ENCODE results near the gene ARHGAP42. TPM values are rescaled to one million over a fixed set of nuclear protein-coding genes. Genes with fewer than 3 reads are reported as not detected.
"Not testable (repeated sequence)": the region's sequence is repeated elsewhere in the genome, so short reads cannot be mapped to it uniquely, and the experiment has no call there.

The ARHGAP42 gene
- total RNA-seq, 1 donor from 2014 or later, result 0.10 TPM

- intact Hi-C loops (cut with micrococcal nuclease), result no loop called here
- Mint-ChIP-seq H3K4me1 (ENCODE audit: low read depth) (no peaks in the 10 kb centered on the region), H3K27ac (no peak overlapping the region), H3K4me3 (no peak overlapping the region), H3K27me3 (ENCODE audit: insufficient read depth) (no peaks in the 10 kb centered on the region), H3K9me3 (no peaks in the 10 kb centered on the region), H3K36me3 (ENCODE audit: low read depth) (no peaks in the 10 kb centered on the region)
- no peak for DNase-seq (ENCODE audit: low spot score)
These were observed 188.4 kb downstream of the ARHGAP42 start for GRCh38 chr11:100875521-100875869.

GRCh38 chr11:100876815-100877520 lies 189.9 kb downstream of the ARHGAP42 start:
- no peak for DNase-seq (ENCODE audit: low spot score)
- H3K27ac Mint-ChIP-seq, result no peak overlapping the region
- H3K27me3 Mint-ChIP-seq (ENCODE audit: insufficient read depth), result no peaks in the 10 kb centered on the region
- H3K36me3 Mint-ChIP-seq (ENCODE audit: low read depth), result no peaks in the 10 kb centered on the region
- H3K9me3 Mint-ChIP-seq, result no peaks in the 10 kb centered on the region
- no peaks in the 10 kb centered on the region for H3K4me1 Mint-ChIP-seq (ENCODE audit: low read depth)
- no peak overlapping the region for H3K4me3 Mint-ChIP-seq
- intact Hi-C loops (cut with micrococcal nuclease), result no loop called here

GRCh38 chr11:100878474-100878873 lies 191.4 kb downstream of the ARHGAP42 start:
- Mint-ChIP-seq H3K4me3 (no peak overlapping the region), H3K27ac (no peak overlapping the region), H3K27me3 (ENCODE audit: insufficient read depth) (no peaks in the 10 kb centered on the region), H3K36me3 (ENCODE audit: low read depth) (no peaks in the 10 kb centered on the region), H3K4me1 (ENCODE audit: low read depth) (no peaks in the 10 kb centered on the region), H3K9me3 (no peaks in the 10 kb centered on the region)
- intact Hi-C loops (cut with micrococcal nuclease), result no loop called here
- no peak for DNase-seq (ENCODE audit: low spot score)

GRCh38 chr11:100882957-100883356 lies 195.9 kb downstream of the ARHGAP42 start:
- DNase-seq (ENCODE audit: low spot score), result no peak
- intact Hi-C loops (cut with micrococcal nuclease), result no loop called here
- Mint-ChIP-seq H3K9me3 (no peaks in the 10 kb centered on the region), H3K27me3 (ENCODE audit: insufficient read depth) (no peaks in the 10 kb centered on the region), H3K36me3 (ENCODE audit: low read depth) (no peaks in the 10 kb centered on the region), H3K4me1 (ENCODE audit: low read depth) (no peaks in the 10 kb centered on the region), H3K27ac (no peak overlapping the region), H3K4me3 (no peak overlapping the region)

- H3K9me3 Mint-ChIP-seq, result no peaks in the 10 kb centered on the region
- no peaks in the 10 kb centered on the region for H3K27me3 Mint-ChIP-seq (ENCODE audit: insufficient read depth)
- no peak overlapping the region for H3K27ac Mint-ChIP-seq
- H3K4me1 Mint-ChIP-seq (ENCODE audit: low read depth), result no peaks in the 10 kb centered on the region
- no peak for DNase-seq (ENCODE audit: low spot score)
- intact Hi-C loops (cut with micrococcal nuclease), result no loop called here
- no peaks in the 10 kb centered on the region for H3K36me3 Mint-ChIP-seq (ENCODE audit: low read depth)
- H3K4me3 Mint-ChIP-seq, result no peak overlapping the region
These were observed 196.7 kb downstream of the ARHGAP42 start for GRCh38 chr11:100883830-100884229.

GRCh38 chr11:100887659-100888058 lies 200.6 kb downstream of the ARHGAP42 start:
- H3K4me1 Mint-ChIP-seq (ENCODE audit: low read depth), result no peaks in the 10 kb centered on the region

GRCh38 chr11:100888836-100889235 lies 201.7 kb downstream of the ARHGAP42 start:
- Mint-ChIP-seq H3K9me3 (no peaks in the 10 kb centered on the region), H3K27ac (no peak overlapping the region), H3K27me3 (ENCODE audit: insufficient read depth) (no peaks in the 10 kb centered on the region), H3K4me3 (no peak overlapping the region), H3K4me1 (ENCODE audit: low read depth) (no peaks in the 10 kb centered on the region), H3K36me3 (ENCODE audit: low read depth) (no peaks in the 10 kb centered on the region)
- intact Hi-C loops (cut with micrococcal nuclease), result no loop called here
- DNase-seq (ENCODE audit: low spot score), result no peak

More at GRCh38 chr11:100887659-100888058, 200.6 kb downstream of the ARHGAP42 start:
- Mint-ChIP-seq H3K9me3 (no peaks in the 10 kb centered on the region), H3K27me3 (ENCODE audit: insufficient read depth) (no peaks in the 10 kb centered on the region), H3K36me3 (ENCODE audit: low read depth) (no peaks in the 10 kb centered on the region), H3K4me3 (no peak overlapping the region), H3K27ac (no peak overlapping the region)
- intact Hi-C loops (cut with micrococcal nuclease), result no loop called here
- DNase-seq (ENCODE audit: low spot score), result no peak

- no peak for DNase-seq (ENCODE audit: low spot score)
- H3K36me3 Mint-ChIP-seq (ENCODE audit: low read depth), result no peaks in the 10 kb centered on the region
- H3K27ac Mint-ChIP-seq, result no peak overlapping the region
- H3K27me3 Mint-ChIP-seq (ENCODE audit: insufficient read depth), result no peaks in the 10 kb centered on the region
- no peaks in the 10 kb centered on the region for H3K4me1 Mint-ChIP-seq (ENCODE audit: low read depth)
- intact Hi-C loops (cut with micrococcal nuclease), result no loop called here
- no peak overlapping the region for H3K4me3 Mint-ChIP-seq
- no peaks in the 10 kb centered on the region for H3K9me3 Mint-ChIP-seq
These were observed 202.7 kb downstream of the ARHGAP42 start for GRCh38 chr11:100889758-100890157.

- H3K36me3 Mint-ChIP-seq (ENCODE audit: low read depth), result no peaks in the 10 kb centered on the region
- H3K4me1 Mint-ChIP-seq (ENCODE audit: low read depth), result no peaks in the 10 kb centered on the region
- H3K27me3 Mint-ChIP-seq (ENCODE audit: insufficient read depth), result no peaks in the 10 kb centered on the region
- no peak for DNase-seq (ENCODE audit: low spot score)
- intact Hi-C loops (cut with micrococcal nuclease), result no loop called here
- H3K9me3 Mint-ChIP-seq, result no peaks in the 10 kb centered on the region
- H3K27ac Mint-ChIP-seq, result no peak overlapping the region
- H3K4me3 Mint-ChIP-seq, result no peak overlapping the region
These were observed 203.7 kb downstream of the ARHGAP42 start for GRCh38 chr11:100890789-100891188.

- Mint-ChIP-seq H3K9me3 (peaks cover 3% of the 10 kb centered on the region), H3K27me3 (ENCODE audit: insufficient read depth) (no peaks in the 10 kb centered on the region), H3K4me1 (ENCODE audit: low read depth) (no peaks in the 10 kb centered on the region), H3K36me3 (ENCODE audit: low read depth) (no peaks in the 10 kb centered on the region), H3K4me3 (no peak overlapping the region), H3K27ac (no peak overlapping the region)
- DNase-seq (ENCODE audit: low spot score), result no peak
- intact Hi-C loops (cut with micrococcal nuclease), result no loop called here
These were observed 205.8 kb downstream of the ARHGAP42 start for GRCh38 chr11:100892886-100893285.

GRCh38 chr11:100895449-100895848 lies 208.4 kb downstream of the ARHGAP42 start:
- Mint-ChIP-seq H3K27ac (no peak overlapping the region), H3K9me3 (peaks cover 3% of the 10 kb centered on the region), H3K4me1 (ENCODE audit: low read depth) (no peaks in the 10 kb centered on the region), H3K36me3 (ENCODE audit: low read depth) (no peaks in the 10 kb centered on the region), H3K4me3 (no peak overlapping the region), H3K27me3 (ENCODE audit: insufficient read depth) (no peaks in the 10 kb centered on the region)
- intact Hi-C loops (cut with micrococcal nuclease), result no loop called here
- no peak for DNase-seq (ENCODE audit: low spot score)

GRCh38 chr11:100895976-100896375 lies 208.9 kb downstream of the ARHGAP42 start:
- DNase-seq (ENCODE audit: low spot score); H3K9me3 Mint-ChIP-seq; H3K36me3 Mint-ChIP-seq (ENCODE audit: low read depth); H3K27me3 Mint-ChIP-seq (ENCODE audit: insufficient read depth); H3K27ac Mint-ChIP-seq; H3K4me1 Mint-ChIP-seq (ENCODE audit: low read depth); H3K4me3 Mint-ChIP-seq; intact Hi-C loops (cut with micrococcal nuclease): not testable (repeated sequence)

GRCh38 chr11:100901471-100901870 lies 214.4 kb downstream of the ARHGAP42 start:
- H3K4me1 Mint-ChIP-seq (ENCODE audit: low read depth); H3K27ac Mint-ChIP-seq; H3K9me3 Mint-ChIP-seq; H3K4me3 Mint-ChIP-seq; DNase-seq (ENCODE audit: low spot score); H3K36me3 Mint-ChIP-seq (ENCODE audit: low read depth); H3K27me3 Mint-ChIP-seq (ENCODE audit: insufficient read depth); intact Hi-C loops (cut with micrococcal nuclease): not testable (repeated sequence)
